Hepatocyte (in vitro differentiated cells): ENCODE results near the gene TRPM3. TPM values are rescaled to one million over a fixed set of nuclear protein-coding genes. Genes with fewer than 3 reads are reported as not detected.
A peak's percentile ranks its signal among the peaks of the same experiment; 100 is the strongest.

Experiments
- DNase-seq: peaks from one replicate; pipeline ENCODE4 v3.0.0-alpha.2; 2016; ENCODE audit warnings: low spot score
- H2AFZ ChIP-seq: fragments of 200-600 bp; sonication (generic); 2 replicates; pipeline ENCODE4 v1.6.0; 2016; ENCODE audit warnings: antibody characterized with exemption, mild to moderate bottlenecking
- H3K27ac ChIP-seq: fragments of 200-600 bp; sonication (generic); 2 replicates; pipeline ENCODE4 v1.5.1; 2016; ENCODE audit warnings: mild to moderate bottlenecking
- H3K27me3 ChIP-seq: fragments of 200-600 bp; sonication (generic); 2 replicates; pipeline ENCODE4 v1.6.1; 2016
- H3K36me3 ChIP-seq: fragments of 200-600 bp; sonication (generic); replicated peaks from 2 replicates; pipeline ENCODE4 v1.5.1; 2016; ENCODE audit warnings: low read depth; ENCODE audit not compliant: insufficient read depth
- H3K4me1 ChIP-seq: fragments of 200-600 bp; sonication (generic); 2 replicates; pipeline ENCODE4 v1.5.1; 2016; ENCODE audit warnings: mild to moderate bottlenecking, moderate library complexity; ENCODE audit not compliant: insufficient read depth
- H3K4me2 ChIP-seq: fragments of 200-600 bp; sonication (generic); 2 replicates; pipeline ENCODE4 v1.6.0; 2016
- H3K4me3 ChIP-seq: fragments of 200-600 bp; sonication (generic); 2 replicates; pipeline ENCODE4 v1.5.1; 2016; ENCODE audit warnings: mild to moderate bottlenecking
- H3K79me2 ChIP-seq: fragments of 200-600 bp; sonication (generic); 2 replicates; pipeline ENCODE4 v1.6.0; 2017; ENCODE audit warnings: mild to moderate bottlenecking
- H3K9me2 ChIP-seq: fragments of 200-600 bp; sonication (generic); replicated peaks from 2 replicates; pipeline ENCODE4 v1.6.0; 2017; ENCODE audit warnings: mild to moderate bottlenecking; ENCODE audit not compliant: insufficient read depth
- H3K9me3 ChIP-seq: fragments of 200-600 bp; sonication (generic); 2 replicates; pipeline ENCODE4 v1.5.1; 2016; ENCODE audit warnings: low read depth, mild to moderate bottlenecking
- H4K20me1 ChIP-seq: fragments of 200-600 bp; sonication (generic); 2 replicates; pipeline ENCODE4 v1.6.0; 2016; ENCODE audit warnings: mild to moderate bottlenecking; ENCODE audit not compliant: insufficient read depth, poor library complexity, severe bottlenecking
- EZH2 ChIP-seq: fragments of 200-600 bp; sonication (generic); IDR thresholded peaks from 2 replicates; pipeline ENCODE4 v1.6.1; 2016; ENCODE audit warnings: antibody characterized with exemption, mild to moderate bottlenecking, borderline replicate concordance
- EZH2phosphoT487 ChIP-seq: fragments of 200-600 bp; sonication (generic); IDR thresholded peaks from one replicate; pipeline ENCODE4 v1.6.1; 2018; ENCODE audit warnings: antibody characterized with exemption, mild to moderate bottlenecking, low read depth, moderate library complexity; ENCODE audit not compliant: unreplicated experiment, severe bottlenecking
- WGBS: methylation state at CpG from one replicate; pipeline ENCODE4 v1.1.6; 2016; ENCODE audit warnings: low lambda C conversion rate; ENCODE audit errors: missing lambda C conversion rate; 5-methylcytosine and 5-hydroxymethylcytosine counted together
- polyA plus RNA-seq: library from polyadenylated mRNA; unstranded; fragments of >200 nt; fragmentation: Nextera tagmentation; extraction: Ambion mirVana; gene quantifications from 2 replicates; pipeline ENCODE4 v1.2.1, GENCODE V29; 2016
- total RNA-seq: library from RNA; depleted of rRNA; stranded (reverse); fragments of >200 nt; gene quantifications from 2 replicates; pipeline ENCODE4 v1.2.3, GENCODE V29; 2014
- TF ChIP-seq, protein P1 (sequence below): fragments of 200-600 bp; sonication (generic); IDR thresholded peaks from 2 replicates; pipeline ENCODE4 v1.5.1; 2016; ENCODE audit warnings: antibody characterized with exemption, mild to moderate bottlenecking; ENCODE audit not compliant: poor library complexity

Gene TRPM3
- total and polyA plus RNA-seq, 2 experiments from 2014 or later, result 0.60 to 0.68 TPM

GRCh38 chr9:70563010-70563409, 558.4 kb downstream of the TRPM3 start:
- Histone ChIP-seq H3K4me3 (no peak overlapping the region), H3K79me2 (no peaks in the 10 kb centered on the region), H4K20me1 (no peaks in the 10 kb centered on the region), H3K9me3 (no peaks in the 10 kb centered on the region), H3K4me1 (peaks cover 17% of the 10 kb centered on the region), H3K36me3 (no peaks in the 10 kb centered on the region), H3K27ac (peak overlapping the region; percentile 81), H2AFZ (no peak overlapping the region), H3K4me2 (no peak overlapping the region), H3K27me3 (no peaks in the 10 kb centered on the region), H3K9me2 (no peaks in the 10 kb centered on the region)
- DNase-seq, result no peak
- no peak for TF ChIP-seq EZH2phosphoT487
- TF ChIP-seq EZH2, result no peak
- TF ChIP-seq, protein P1, sequence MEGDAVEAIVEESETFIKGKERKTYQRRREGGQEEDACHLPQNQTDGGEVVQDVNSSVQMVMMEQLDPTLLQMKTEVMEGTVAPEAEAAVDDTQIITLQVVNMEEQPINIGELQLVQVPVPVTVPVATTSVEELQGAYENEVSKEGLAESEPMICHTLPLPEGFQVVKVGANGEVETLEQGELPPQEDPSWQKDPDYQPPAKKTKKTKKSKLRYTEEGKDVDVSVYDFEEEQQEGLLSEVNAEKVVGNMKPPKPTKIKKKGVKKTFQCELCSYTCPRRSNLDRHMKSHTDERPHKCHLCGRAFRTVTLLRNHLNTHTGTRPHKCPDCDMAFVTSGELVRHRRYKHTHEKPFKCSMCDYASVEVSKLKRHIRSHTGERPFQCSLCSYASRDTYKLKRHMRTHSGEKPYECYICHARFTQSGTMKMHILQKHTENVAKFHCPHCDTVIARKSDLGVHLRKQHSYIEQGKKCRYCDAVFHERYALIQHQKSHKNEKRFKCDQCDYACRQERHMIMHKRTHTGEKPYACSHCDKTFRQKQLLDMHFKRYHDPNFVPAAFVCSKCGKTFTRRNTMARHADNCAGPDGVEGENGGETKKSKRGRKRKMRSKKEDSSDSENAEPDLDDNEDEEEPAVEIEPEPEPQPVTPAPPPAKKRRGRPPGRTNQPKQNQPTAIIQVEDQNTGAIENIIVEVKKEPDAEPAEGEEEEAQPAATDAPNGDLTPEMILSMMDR, result no peak
- WGBS, result 97% methylated on average over 4 of the region's 4 CpGs

DNA sequence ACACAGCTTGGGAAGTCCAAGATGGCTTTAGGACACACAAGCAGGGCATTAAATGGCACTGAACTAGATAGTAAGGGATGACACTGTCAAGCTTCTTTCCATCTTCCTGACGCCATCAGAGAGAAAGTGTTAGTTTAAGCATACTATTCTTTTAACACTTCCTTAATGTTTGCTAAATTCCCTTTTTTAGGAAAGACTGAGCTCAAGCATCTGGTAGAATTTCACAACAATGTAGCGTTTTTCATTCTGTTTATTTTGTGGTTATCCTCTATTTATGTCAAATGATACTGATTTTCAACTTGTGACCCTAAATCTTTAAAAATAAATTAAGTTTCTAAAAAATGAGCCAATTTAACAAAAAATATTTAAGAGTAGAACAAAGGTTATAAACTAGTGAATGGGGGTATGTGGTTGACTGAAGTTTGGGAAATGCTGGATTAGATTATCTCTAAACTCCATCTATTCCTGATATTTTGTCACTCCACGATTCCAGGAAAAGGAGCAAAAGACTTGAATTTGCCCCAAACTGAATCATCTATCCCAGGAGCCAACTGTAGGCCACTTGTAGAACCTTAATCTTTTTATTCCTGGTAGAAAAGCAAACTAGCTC, 559.5 kb downstream of the TRPM3 start:
- H4K20me1 ChIP-seq, result no peaks in the 10 kb centered on the region
- WGBS, result 69% methylated on average over 3 of the region's 3 CpGs
- DNase-seq, result no peak
- no peaks in the 10 kb centered on the region for H3K27me3 ChIP-seq
- H3K9me3 ChIP-seq, result no peaks in the 10 kb centered on the region
- no peak overlapping the region for H3K4me3 ChIP-seq
- no peaks in the 10 kb centered on the region for H3K79me2 ChIP-seq
- no peak for TF ChIP-seq EZH2phosphoT487
- TF ChIP-seq, protein P1, result no peak
- TF ChIP-seq EZH2, result no peak
- H3K4me2 ChIP-seq, result no peak overlapping the region
- H3K27ac ChIP-seq, result peak overlapping the region; percentile 47
- H2AFZ ChIP-seq, result no peak overlapping the region
- H3K36me3 ChIP-seq, result no peaks in the 10 kb centered on the region
- peaks cover 13% of the 10 kb centered on the region for H3K4me1 ChIP-seq
- no peaks in the 10 kb centered on the region for H3K9me2 ChIP-seq

DNA sequence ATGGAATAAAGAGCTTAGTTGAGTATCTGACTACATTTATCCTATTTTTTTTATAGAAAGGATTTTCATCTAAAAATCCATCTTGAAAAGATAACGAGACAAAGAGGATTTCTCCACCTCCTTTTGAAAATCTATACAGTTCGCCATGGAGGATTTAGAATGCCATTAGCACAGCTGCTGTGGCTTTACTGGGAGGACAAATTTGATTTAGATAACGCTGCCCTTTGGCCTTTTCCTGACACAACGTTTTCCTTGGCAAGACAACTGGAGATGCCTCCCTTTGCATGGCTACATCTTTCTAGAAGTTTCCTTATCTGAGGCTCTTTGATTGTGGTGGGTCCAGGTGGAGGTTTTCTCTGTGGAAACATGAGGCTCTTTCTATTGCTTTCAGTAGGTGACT, 560.3 kb downstream of the TRPM3 start:
- no peak overlapping the region for H2AFZ ChIP-seq
- H3K27ac ChIP-seq, result peak overlapping the region; percentile 47
- no peaks in the 10 kb centered on the region for H4K20me1 ChIP-seq
- H3K9me2 ChIP-seq, result no peaks in the 10 kb centered on the region
- DNase-seq, result no peak
- H3K4me1 ChIP-seq, result peaks cover 13% of the 10 kb centered on the region
- WGBS, result 48% methylated on average over 4 of the region's 4 CpGs
- H3K36me3 ChIP-seq, result no peaks in the 10 kb centered on the region
- H3K79me2 ChIP-seq, result no peaks in the 10 kb centered on the region
- no peaks in the 10 kb centered on the region for H3K9me3 ChIP-seq
- no peak overlapping the region for H3K4me3 ChIP-seq
- no peaks in the 10 kb centered on the region for H3K27me3 ChIP-seq
- no peak overlapping the region for H3K4me2 ChIP-seq
- TF ChIP-seq EZH2phosphoT487, result no peak
- TF ChIP-seq, protein P1, result no peak
- TF ChIP-seq EZH2, result no peak

DNA sequence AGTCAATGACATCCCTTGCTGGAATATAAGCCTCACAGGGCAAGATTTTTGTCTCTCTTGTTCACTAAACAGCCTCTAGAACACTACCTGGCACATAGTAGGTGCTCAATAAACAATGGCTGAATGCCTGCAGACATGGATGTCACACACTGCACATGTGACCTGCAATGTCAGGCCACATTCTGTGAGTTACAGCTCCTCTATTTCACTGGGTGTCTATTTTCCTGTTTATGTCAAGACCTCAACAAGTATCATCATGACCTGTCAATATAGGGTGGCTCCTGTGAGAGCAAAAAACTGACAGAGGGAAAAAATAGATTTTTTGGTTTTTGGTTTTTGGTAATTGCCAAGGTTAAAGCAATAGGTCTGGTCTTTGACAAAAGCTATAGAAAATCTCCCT, 562.3 kb downstream of the TRPM3 start:
- Histone ChIP-seq H3K9me3 (no peaks in the 10 kb centered on the region), H3K4me1 (peaks cover 8% of the 10 kb centered on the region), H3K4me2 (no peak overlapping the region), H3K36me3 (no peaks in the 10 kb centered on the region), H4K20me1 (no peaks in the 10 kb centered on the region), H3K27me3 (no peaks in the 10 kb centered on the region), H3K27ac (no peak overlapping the region), H3K4me3 (no peak overlapping the region), H2AFZ (no peak overlapping the region), H3K79me2 (no peaks in the 10 kb centered on the region), H3K9me2 (no peaks in the 10 kb centered on the region)
- TF ChIP-seq EZH2 (no peak), EZH2phosphoT487 (no peak)
- TF ChIP-seq, protein P1, result no peak
- no peak for DNase-seq
